Measurements from ENCODE around the gene PNKD. TPM values are rescaled to one million over a fixed set of nuclear protein-coding genes. Genes with fewer than 3 reads are reported as not detected.

PNKD gene
- total and polyA plus RNA-seq, 2 experiments from 2014 or later, result 28.2 to 83.3 TPM

- TF ChIP-seq REST (IDR thresholded peaks at IDR 0.05; ENCODE audit: unreplicated experiment), result no peak
- TF ChIP-seq POLR2AphosphoS5 (IDR thresholded peaks at IDR 0.05; ENCODE audit: low read depth), result no peak
- no peak for TF ChIP-seq ZNF114 (CRISPR knock-in tag; IDR thresholded peaks at IDR 0.05)
- no peak for TF ChIP-seq JUNB (IDR thresholded peaks at IDR 0.05; ENCODE audit: unreplicated experiment)
- no peak for TF ChIP-seq STAT1 (IDR thresholded peaks at IDR 0.05; ENCODE audit: unreplicated experiment)
- TF ChIP-seq NANOG (IDR thresholded peaks at IDR 0.05; ENCODE audit: borderline replicate concordance), result no peak
- no peak for TF ChIP-seq CTCF (conservative IDR thresholded peaks at IDR 0.05; ENCODE audit: low read depth in 2 of 2)
- no peak for TF ChIP-seq EZH2phosphoT487 (IDR thresholded peaks at IDR 0.05; ENCODE audit: unreplicated experiment)
- no peak for TF ChIP-seq ZNF331 (CRISPR knock-in tag; IDR thresholded peaks at IDR 0.05; ENCODE audit: low read depth)
Measured at GRCh38 chr2:218392459-218392858, 122.1 kb downstream of the PNKD start (continued).

GRCh38 chr2:218392891-218393462 lies 122.7 kb downstream of the PNKD start:
- no peaks in the 10 kb centered on the region for H3K36me3 Mint-ChIP-seq (ENCODE audit: low read depth)
- Histone ChIP-seq H3K79me2 (replicated peaks; ENCODE audit: insufficient read depth) (no peaks in the 10 kb centered on the region), H3K36me3 (ENCODE audit: insufficient read depth) (no peaks in the 10 kb centered on the region), H3K27me3 (ENCODE audit: insufficient read depth) (peaks cover 22% of the 10 kb centered on the region), H3K4me2 (no peak overlapping the region), H2AFZ (no peak overlapping the region), H3K27ac (ENCODE audit: low read depth) (no peak overlapping the region), H3K4me3 (no peak overlapping the region), H3K4me1 (ENCODE audit: insufficient read depth) (peaks cover 17% of the 10 kb centered on the region; the same call in 1 of the 2 replicates), H3K9me2 (ENCODE audit: insufficient read depth) (no peaks in the 10 kb centered on the region), H4K20me1 (replicated peaks; ENCODE audit: insufficient read depth) (no peaks in the 10 kb centered on the region), H3F3A (replicated peaks; ENCODE audit: low read depth) (0 out of 2 replicates have a peak, but pooled peaks cover 6% of the 10 kb centered on the region)
- ATAC-seq (no peak), DNase-seq (ENCODE audit: low spot score) (no peak)
- no peaks in the 10 kb centered on the region for H3K9me3 Mint-ChIP-seq
- TF ChIP-seq NANOG (IDR thresholded peaks at IDR 0.05; ENCODE audit: borderline replicate concordance), result no peak
- no peak for TF ChIP-seq CREB1 (CRISPR knock-in tag; IDR thresholded peaks at IDR 0.05; ENCODE audit: low read depth)
- TF ChIP-seq STAT1 (IDR thresholded peaks at IDR 0.05; ENCODE audit: unreplicated experiment), result no peak
- no peak for TF ChIP-seq REST (IDR thresholded peaks at IDR 0.05; ENCODE audit: unreplicated experiment)
- no peak for TF ChIP-seq ETS1 (IDR thresholded peaks at IDR 0.05)
- no peak for TF ChIP-seq EZH2 (IDR thresholded peaks at IDR 0.05; ENCODE audit: low read depth, unreplicated experiment)
- TF ChIP-seq ZNF331 (CRISPR knock-in tag; IDR thresholded peaks at IDR 0.05; ENCODE audit: low read depth), result no peak
- H3K4me3 Mint-ChIP-seq, result no peak overlapping the region
- peaks cover 27% of the 10 kb centered on the region; the same call in 2 of the 3 replicates for H3K4me1 Mint-ChIP-seq
- no peak overlapping the region for H3K27ac Mint-ChIP-seq
- H3K27me3 Mint-ChIP-seq (ENCODE audit: insufficient read depth, low read depth, poor library complexity), result peaks cover 46% of the 10 kb centered on the region
